ENCODE measurements around the gene CCDC157. TPM values are rescaled to one million over a fixed set of nuclear protein-coding genes. Genes with fewer than 3 reads are reported as not detected.

Gene CCDC157
- total RNA-seq, 2 donors from 2014 or later: 0.76 to 0.88 TPM

DNA sequence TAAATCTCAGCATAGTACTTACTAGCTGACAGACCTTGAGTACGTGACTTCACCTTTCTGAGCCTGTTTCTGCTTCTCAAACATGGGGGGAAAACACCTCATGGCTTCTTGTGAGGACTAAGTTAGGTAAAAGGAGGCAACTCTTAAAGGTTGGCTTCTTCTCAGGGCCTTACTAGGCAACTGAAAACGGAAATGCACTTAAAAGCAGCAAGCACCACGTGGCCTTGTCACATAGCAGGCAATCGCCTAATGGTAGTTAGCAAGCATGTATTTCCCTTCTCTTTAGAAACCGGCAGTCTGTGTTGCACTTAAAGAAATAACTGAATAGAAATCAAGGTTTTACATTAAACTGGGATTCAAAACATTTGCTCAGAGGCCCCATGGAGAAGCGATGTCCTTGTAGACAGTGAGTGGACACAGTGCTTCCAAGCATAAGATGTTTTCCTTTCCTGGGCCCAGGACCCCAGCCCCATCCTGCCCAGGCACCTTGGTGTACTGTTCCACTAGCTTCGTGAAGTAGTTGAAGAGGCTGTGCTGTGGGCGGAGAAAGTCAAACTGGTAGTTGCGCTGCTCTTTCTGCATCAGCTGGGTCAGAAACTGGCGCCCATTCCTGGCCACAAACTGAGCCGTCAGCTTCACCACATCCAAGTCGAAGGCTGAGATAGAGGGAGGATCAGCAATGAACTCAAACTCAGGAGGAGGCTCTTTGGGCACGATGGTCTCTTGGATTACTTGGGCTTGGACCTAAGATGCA lies 12.2 kb upstream of the CCDC157 start:
- intact Hi-C loops (cut with DNase I): no loop called here
- no peak for DNase-seq (ENCODE audit: low spot score)

DNA sequence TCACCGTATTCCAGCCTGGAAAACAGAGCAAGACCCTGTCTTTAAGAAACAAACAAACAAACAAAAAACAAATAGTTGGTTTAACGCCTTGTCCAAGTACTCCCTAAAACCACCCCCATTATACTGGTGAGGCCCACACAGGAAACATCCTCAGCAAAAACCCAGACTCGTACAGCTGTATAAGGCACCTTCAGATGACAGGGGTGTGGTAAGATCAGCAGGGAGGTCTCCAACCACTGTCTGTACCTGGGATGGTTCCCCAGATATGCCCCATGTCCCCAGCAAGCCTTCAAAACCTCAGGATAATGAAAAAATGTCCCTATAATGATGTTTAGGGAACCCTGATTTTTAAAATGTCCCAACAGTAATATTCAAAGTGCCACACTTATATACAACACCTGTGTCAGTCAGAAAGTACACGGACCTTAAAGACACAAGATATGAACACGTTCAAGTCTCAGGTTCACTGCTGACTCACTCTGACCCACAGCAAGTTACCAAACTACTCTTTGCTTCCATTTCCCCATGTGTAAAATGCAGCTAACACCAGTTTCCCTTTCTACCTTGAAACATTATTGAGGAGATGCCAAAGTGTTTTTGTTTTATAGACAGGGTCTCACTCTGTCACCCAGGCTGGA lies 9.4 kb upstream of the CCDC157 start:
- DNase-seq (ENCODE audit: low spot score): no peak
- intact Hi-C loops (cut with DNase I): no loop called here

DNA sequence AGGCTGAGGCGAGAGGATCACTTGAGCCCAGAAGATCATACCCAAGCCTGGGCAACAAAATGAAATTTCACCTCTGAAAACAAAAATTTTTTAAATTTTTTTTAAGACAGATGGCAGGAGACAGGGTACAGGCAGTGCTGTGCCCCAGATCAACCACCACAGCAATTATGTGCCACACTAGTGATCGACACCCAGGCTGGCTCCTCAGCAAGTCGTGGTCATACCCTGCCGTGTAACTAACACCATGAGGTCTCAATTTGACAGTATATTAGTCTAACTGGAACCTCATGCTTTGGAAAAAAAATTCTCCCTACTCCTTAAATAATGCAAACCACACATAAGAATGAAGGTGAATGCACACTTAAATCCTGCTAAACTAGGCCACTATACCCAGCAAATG lies 8.4 kb upstream of the CCDC157 start:
- no peak for DNase-seq (ENCODE audit: low spot score)
- intact Hi-C loops (cut with DNase I): no loop called here

DNA sequence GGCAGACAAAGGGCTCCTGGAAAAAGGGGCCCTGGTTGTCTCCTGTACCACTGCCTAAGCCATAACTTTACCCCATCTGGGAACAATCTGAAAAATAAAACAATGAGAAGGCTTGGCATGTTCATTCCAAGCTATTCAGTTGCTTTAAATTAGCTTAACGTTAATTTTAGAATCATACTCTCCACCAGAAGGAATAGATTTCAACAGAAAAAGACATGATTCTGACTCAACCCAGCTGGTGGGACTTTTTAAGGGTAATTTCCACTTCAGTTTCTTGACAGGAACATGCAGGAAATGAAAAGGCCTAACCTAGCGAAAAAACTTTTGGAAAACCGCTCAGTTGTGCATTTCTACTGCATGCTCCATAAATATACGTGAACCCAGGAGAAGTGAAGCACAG lies 8.0 kb upstream of the CCDC157 start:
- no peak for DNase-seq (ENCODE audit: low spot score)
- intact Hi-C loops (cut with DNase I): no loop called here

DNA sequence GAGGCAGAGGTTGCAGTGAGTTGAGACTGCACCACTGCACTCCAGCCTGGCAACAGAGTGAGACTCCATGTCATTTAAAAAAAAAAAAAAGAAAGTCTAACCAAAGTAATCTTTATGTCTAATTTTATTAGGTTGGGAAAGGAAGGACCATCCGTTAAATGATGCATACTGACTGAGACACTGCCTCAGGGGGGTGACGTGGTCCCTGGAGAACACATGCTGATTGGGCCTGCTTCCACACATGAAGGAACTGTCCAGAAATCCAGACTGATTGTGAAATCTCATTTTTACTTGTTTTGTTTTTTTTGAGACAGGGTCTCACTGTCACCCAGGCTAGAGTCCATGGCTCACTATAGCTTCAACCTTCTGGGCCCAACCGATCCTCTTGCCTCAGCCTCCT lies 5.6 kb upstream of the CCDC157 start:
- DNase-seq (ENCODE audit: low spot score): no peak
- intact Hi-C loops (cut with DNase I): no loop called here

DNA sequence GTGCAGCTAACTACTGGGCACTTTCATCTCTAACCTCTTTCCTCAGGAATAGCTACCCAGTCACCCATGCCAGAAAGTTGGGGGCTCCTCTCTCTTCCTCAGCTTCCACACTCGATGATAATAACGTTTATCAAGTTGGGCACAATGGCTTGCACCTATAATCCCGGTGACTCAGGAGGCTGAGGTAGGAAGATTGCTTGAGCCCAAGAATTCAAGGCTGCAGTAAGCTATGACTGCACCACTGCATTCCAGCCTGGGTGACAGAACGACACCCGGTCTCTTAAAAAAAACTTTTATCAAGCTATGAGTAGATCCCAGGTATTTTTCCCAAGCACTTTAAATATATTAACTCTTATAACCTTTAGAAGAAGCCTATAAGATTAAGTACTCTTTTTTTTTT lies 2.2 kb upstream of the CCDC157 start:
- no peak for DNase-seq (ENCODE audit: low spot score)
- intact Hi-C loops (cut with DNase I): no loop called here

DNA sequence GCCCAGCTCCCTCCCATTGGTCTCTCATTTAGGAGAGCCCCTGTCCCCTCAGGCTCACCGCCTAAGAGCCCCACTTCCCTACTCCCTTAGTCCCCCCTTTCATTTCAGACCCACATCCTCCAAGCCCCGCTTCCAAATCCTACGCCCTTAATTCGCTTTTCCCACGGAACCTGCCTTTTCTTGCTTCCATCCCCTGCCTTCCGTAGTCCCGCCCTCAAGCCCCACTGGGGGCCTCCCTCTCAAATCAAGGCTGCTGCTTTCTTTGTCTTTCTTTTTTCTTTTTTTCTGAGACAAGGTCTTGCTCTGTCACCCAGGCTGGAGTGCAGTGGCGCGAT lies 396 bp downstream of the CCDC157 start:
- intact Hi-C loops (cut with DNase I): no loop called here
- no peak for DNase-seq (ENCODE audit: low spot score)

DNA sequence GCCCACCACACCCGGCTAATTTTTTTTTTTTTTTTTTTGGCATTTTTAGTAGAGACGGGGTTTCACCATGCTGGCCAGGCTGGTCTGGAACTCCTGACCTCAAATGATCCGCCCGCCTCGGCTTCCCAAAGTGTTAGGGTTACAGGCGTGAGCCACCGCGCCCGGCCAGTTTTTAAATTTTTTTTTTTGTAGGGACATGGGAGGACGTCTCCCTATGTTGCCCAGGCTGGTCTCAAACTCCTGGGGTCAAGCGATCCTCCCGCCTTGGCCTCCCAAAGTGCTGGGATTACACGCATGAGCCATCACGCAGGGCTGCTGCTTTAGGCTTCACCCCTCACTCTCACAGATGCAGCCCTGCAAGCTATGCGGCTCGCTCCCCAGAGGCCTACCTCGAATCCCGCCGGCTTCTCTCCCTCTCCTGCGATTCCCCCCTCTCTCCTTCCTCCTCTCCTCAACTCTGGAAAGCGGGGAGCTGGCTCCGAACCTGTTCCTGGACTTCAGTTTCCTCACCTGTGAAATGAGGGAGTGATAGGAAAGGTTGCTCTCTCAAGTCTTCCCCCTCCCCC lies 926 bp downstream of the CCDC157 start:
- no peak for DNase-seq (ENCODE audit: low spot score)
- intact Hi-C loops (cut with DNase I): no loop called here

DNA sequence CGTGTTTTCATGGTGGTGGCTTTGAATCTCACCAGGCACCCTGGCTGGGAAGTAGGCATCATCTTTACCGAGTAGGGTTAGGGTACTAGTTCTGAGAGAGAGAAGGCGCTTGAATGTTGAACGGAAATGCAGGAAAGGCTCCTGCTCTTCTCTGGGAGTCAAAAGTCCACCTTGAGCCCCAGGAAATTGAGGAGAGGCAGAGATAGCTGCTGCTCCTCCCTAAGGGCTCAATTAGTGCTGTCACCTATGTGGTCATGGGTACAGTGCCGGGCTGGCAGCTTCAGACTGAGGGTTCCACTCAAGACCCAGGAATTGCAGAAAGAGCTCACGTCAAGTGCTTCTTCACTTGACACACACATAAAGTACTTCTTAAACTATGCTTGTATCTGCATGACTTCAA lies 1.7 kb downstream of the CCDC157 start:
- no peak for DNase-seq (ENCODE audit: low spot score)
- intact Hi-C loops (cut with DNase I): no loop called here

DNA sequence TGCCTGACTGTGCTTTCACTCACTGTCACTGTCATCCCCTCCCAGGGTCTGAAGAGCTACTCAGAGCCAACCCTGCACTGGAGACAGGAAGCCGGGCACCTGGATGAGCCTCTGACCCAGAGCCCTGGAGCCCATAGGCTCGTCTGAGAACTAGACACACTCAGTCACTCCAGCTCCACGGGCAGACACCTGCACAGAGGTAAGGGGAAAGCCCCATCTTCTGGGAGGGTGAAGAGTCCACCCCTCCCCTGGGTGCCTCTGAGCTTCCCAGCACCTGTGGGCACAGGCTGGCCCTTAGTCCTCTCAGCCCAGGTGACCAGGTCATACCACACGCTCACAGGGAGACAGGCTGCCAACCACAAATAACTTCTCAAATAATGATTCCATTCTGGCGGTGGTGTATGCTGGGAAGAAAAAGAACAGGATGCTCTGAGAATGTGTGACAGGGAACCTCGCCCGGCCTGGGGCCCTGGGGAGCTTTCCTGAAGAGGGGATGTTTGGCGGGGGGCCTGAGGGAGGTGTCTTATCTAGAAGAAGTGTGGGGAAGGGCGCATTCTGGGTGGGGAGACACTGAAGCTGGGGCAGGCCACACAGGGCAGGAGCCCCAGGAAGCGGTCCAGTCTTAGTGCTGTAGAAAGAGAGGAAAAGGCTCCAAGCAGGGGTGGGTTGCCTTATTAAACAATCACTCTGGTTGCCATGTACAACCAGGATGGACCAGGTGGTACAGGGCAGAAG lies 5.3 kb downstream of the CCDC157 start:
- no peak for DNase-seq (ENCODE audit: low spot score)

DNA sequence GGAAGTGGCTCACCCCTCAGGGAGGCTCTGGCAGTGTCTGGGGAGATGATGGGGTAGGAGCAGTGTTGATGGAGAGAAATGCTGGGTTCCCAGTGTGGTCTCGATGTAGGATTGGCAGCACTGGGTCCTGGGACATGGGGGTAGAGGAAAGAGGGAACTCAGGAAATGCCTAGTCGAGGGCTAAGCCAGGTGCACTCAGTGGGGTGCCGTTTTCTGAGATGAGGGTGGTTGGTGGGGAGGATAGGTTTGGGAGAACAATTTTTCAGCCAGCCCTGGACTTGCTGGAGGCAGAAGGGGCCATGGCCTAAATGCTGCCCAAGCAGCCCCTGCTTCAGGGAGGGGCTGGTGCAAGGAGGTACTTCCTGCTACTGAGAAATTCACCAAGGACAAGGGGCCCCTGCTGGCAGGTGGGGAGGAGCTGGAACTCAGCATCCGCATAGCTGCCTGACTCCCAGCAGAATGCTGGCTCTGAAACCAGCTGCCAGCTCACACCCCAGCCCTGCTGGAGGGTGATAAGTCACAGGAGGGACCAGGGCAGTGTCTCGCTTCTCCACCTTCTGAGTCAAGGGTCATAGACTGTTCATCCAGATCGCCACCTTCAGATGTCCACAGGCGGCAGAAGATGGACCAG lies 6.0 kb downstream of the CCDC157 start:
- intact Hi-C loops (cut with DNase I): no loop called here
- no peak for DNase-seq (ENCODE audit: low spot score)

More for the DNA sequence above, 5.3 kb downstream of the CCDC157 start:
- intact Hi-C loops (cut with DNase I): no loop called here

DNA sequence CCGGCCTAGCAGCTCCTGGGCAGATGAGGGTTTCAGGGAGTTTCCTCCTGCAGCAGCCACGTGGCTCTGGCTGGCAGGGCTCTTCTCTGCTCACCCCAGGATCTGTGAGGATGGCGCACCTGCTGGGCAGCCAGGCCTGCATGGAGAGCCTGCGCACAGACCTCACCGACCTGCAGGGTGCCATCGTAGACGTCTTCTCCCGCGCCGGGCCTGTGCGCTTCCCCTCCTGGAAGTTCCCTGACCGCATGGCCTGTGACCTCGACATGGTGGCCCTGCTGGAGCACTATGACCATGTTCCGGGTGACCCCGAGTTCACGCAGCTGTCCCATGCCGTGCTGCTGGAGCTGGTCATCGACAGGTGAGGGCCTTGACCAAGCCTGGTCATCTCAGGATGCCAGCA lies 9.1 kb downstream of the CCDC157 start:
- intact Hi-C loops (cut with DNase I): no loop called here
- DNase-seq (ENCODE audit: low spot score): no peak

DNA sequence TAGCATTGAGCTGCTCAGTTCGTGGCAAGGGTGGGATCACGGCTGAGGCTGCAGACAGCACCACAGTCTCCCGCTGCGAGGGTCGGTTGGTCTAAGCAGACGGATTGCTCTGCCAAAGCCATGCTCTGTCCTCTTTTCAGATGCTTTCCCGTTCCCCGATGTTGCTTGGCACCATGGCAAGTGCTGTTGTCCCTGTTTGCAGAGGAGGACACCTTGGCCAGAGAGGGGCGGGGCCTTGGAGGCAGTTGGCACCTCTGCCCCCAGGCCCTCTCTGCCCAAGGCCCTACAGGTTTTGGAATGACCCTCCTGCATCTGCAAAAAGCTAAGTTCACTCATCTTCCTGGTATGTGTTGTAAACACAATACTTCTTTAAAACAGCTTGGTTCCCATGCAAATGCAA lies 11.6 kb downstream of the CCDC157 start:
- intact Hi-C loops (cut with DNase I): no loop called here
- no peak for DNase-seq (ENCODE audit: low spot score)

DNA sequence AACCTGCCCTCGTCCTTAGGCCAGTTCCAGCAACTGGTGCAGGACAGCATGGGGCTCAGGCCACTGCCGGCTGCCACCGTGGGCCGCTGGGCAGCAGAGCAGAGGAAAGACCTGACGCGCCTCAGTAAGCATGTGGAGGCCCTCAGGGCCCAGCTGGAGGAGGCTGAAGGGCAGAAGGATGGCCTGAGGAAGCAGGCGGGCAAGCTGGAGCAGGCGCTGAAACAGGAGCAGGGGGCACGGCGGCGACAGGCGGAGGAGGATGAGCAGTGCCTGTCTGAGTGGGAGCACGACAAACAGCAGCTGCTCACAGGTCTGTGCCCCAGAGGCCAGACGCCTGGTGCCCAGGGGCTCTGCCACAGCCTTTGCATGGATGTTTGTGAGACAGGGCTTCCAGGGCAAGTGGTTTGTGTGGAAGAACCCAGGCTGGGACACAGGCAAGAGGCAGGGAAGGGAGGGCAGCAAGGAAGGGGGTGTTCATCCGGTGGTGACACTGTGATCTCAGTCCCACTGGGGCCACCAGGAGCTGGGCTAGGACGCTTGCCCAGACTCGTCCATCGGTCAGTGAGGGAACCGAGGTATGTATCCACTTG lies 13.9 kb downstream of the CCDC157 start:
- DNase-seq (ENCODE audit: low spot score): no peak
- intact Hi-C loops (cut with DNase I): no loop called here

DNA sequence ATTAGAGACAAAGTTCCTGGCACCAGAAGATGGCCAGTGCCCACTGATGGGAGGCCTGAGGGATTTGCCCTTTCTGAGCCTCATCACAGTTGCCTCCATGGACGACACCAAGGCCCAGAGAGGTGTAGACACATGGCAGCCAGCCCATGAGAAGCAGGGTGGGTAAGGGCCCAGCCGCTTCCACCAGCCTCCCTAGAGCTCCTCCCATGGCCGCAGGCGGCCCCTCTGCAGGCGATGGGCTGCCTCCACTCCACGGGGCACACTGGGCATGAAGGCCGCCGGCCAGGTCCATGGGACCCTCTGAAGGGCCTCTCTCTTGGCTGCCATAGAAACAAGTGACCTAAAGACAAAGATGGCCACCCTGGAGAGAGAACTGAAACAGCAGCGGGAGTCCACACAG lies 14.5 kb downstream of the CCDC157 start:
- intact Hi-C loops (cut with DNase I): no loop called here
- DNase-seq (ENCODE audit: low spot score): no peak

DNA sequence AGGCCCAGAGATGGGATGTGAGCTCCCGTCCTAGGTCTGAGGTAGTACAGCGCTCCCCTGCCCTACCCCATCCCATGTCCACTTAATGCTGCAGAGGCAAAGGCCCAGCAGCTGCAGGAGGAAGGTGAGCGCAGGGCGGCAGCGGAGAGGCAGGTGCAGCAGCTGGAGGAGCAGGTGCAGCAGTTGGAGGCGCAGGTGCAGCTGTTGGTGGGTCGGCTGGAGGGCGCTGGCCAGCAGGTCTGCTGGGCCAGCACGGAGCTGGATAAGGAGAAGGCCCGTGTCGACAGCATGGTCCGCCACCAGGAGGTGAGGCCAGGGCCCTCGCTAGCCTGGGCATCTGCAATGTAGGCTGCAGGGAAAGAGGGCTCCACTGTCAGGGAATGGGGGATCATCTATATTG lies 15.2 kb downstream of the CCDC157 start:
- no peak for DNase-seq (ENCODE audit: low spot score)
- intact Hi-C loops (cut with DNase I): no loop called here

DNA sequence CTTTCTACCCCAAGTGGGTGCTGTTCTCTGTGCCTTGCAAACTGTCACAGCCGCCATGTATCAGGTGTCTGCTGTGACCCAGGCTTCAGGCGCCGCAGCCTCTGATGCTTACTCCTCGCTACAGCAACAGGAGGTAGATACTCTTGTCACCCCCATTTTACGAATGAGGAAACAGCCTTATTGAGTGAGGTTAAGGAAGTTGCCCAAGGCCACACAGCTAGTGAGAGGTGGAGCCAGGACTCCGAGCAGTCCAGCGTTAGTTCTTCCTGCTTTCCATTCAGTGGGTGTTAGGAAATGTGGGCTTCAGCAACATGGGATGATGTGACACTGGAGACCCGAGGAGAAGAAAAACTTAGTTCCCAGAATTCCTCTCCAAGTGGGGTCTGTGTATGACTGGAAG lies 16.1 kb downstream of the CCDC157 start:
- DNase-seq (ENCODE audit: low spot score): no peak
- intact Hi-C loops (cut with DNase I): no loop called here

DNA sequence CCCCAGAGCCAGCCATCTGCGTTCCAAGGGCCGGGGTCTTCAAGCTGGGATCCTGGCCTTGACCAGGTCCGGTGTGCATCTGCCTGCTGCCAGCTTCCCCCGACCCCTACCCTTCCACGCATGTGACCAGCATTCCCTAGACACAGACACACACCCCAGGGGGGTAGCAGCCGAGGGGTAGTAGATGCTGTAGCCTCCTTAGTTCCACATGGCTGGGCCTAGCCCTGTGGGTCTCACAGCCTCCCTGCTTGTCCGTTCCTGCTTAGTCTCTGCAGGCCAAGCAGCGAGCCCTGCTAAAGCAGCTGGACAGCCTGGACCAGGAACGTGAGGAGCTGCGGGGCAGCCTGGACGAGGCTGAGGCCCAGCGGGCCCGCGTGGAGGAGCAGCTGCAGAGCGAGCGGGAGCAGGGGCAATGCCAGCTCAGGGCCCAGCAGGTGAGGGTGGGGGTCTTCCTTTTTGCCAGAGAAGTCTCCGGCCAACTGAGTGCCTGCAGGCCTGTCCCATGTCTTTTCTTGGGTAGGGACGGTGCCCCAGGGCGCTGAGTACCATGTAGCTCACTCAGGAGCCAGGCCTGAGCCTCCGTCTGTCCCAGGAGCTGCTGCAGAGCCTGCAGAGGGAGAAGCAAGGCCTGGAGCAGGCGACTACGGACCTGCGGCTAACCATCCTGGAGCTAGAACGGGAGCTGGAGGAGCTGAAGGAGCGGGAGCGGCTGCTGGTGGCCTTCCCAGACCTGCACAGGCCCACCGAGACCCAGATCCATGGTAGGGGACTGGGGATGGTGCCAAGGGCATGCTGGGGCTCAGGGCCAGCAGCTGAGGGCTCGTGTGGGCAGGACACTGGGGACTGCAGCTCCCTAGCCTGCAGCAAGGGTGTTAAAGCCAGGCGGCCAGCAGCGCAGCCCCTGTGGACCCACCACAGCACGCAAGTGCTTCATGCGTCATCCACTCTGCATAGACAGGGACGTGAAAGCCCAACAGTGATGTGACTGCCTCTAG lies 16.8 kb downstream of the CCDC157 start:
- DNase-seq (ENCODE audit: low spot score): no peak
- intact Hi-C loops (cut with DNase I): no loop called here
